Measurements from ENCODE around the gene SLC25A24. TPM values are rescaled to one million over a fixed set of nuclear protein-coding genes. Genes with fewer than 3 reads are reported as not detected.

SLC25A24 gene
- total and polyA plus RNA-seq, 10 of the 15 experiments (the other 5 are each of a cell fraction or from before 2014, with no cell fraction given), result 4.0 to 20.6 (median 14.2) TPM

GRCh38 chr1:108124023-108124422 lies 76.1 kb downstream of the SLC25A24 start:
- SMC1A ChIA-PET (ENCODE audit: uncharacterized antibody, unreplicated experiment), result interaction anchor here (0.9 to 9.9 kb wide), 15 partner anchors 9 to 520 kb away, joined by 3 to 461 read pairs (median 5); no protein-coding TSS in a partner anchor
- Histone ChIP-seq H3K27me3 (replicated peaks in 1 of 2; ENCODE audit: control insufficient read depth in 2 of 2, insufficient read depth in 2 of 2, low read length in 1 of 2) (peaks cover 0 to 3% of the 10 kb centered on the region in 2 experiments; a peak in 2 of 4 replicates), H3K4me3 (no peak overlapping the region), H3K79me2 (ENCODE audit: control insufficient read depth, insufficient read depth, low read length) (no peaks in the 10 kb centered on the region), H4K20me1 (ENCODE audit: control insufficient read depth, insufficient read depth) (no peaks in the 10 kb centered on the region; the same call in 1 of the 2 replicates), H3K9me3 (replicated peaks; ENCODE audit: control insufficient read depth, insufficient read depth, low read length) (no peaks in the 10 kb centered on the region), H2AFZ (ENCODE audit: control insufficient read depth, low read depth, low read length) (no peak overlapping the region), H3K27ac (ENCODE audit: control insufficient read depth, insufficient read depth) (no peak overlapping the region), H3K36me3 (ENCODE audit: control insufficient read depth in 2 of 2, insufficient read depth in 2 of 2, low read length in 1 of 2) (no peaks in the 10 kb centered on the region), H3K4me1 (ENCODE audit: control insufficient read depth, insufficient read depth, low read length) (no peaks in the 10 kb centered on the region), H3K4me2 (ENCODE audit: control insufficient read depth, insufficient read depth) (no peak overlapping the region), H3K9ac (ENCODE audit: control insufficient read depth, insufficient read depth, low read length) (no peak overlapping the region)
- POLR2A ChIA-PET, result interaction anchor here (0.6 kb wide), 1 partner anchor 114 kb away, joined by 3 read pairs; no protein-coding TSS in a partner anchor
- ATAC-seq (no peak), FAIRE-seq (no peak), DNase-seq (ENCODE audit: low read depth, low spot score) (no peak)
- intact Hi-C loops (cut with micrococcal nuclease; ENCODE audit: unreplicated experiment) (loop anchor here (2.0 to 10.0 kb wide), 3 partner anchors 159 to 849 kb away; partner anchors contain the start of gene VAV3), in situ Hi-C loops (cut with MboI) (no loop called here)
- TF ChIP-seq SMC3 (IDR thresholded peaks at IDR 0.05; ENCODE audit: borderline replicate concordance, low read length), result no peak
- no peak for TF ChIP-seq SUZ12 (IDR thresholded peaks at IDR 0.05; ENCODE audit: unreplicated experiment)
- TF ChIP-seq SIX5 (IDR thresholded peaks at IDR 0.05; ENCODE audit: low read depth, low read length, severe bottlenecking), result no peak
- TF ChIP-seq TCF12 (IDR thresholded peaks at IDR 0.05; ENCODE audit: low read depth, low read length), result no peak
- no peak for TF ChIP-seq SIN3A (IDR thresholded peaks at IDR 0.05; ENCODE audit: low read depth, low read length)
- TF ChIP-seq ZSCAN29 (IDR thresholded peaks at IDR 0.05), result no peak
- TF ChIP-seq RELA (IDR thresholded peaks at IDR 0.05; ENCODE audit: borderline replicate concordance, partially characterized antibody), result no peak
- no peak for TF ChIP-seq ZBTB33 (IDR thresholded peaks at IDR 0.05)
- TF ChIP-seq CTCF (IDR thresholded peaks at IDR 0.05 in 2 of 3, conservative IDR thresholded peaks at IDR 0.05 in 1 of 3; ENCODE audit: control insufficient read depth in 2 of 3, extremely low read depth in 1 of 3, insufficient read depth in 1 of 3, low read depth in 3 of 3, low read length in 3 of 3), result no peak
- TF ChIP-seq E2F8 (IDR thresholded peaks at IDR 0.05; ENCODE audit: low read depth, partially characterized antibody), result no peak
- TF ChIP-seq NFIC (IDR thresholded peaks at IDR 0.05; ENCODE audit: low read depth, low read length), result no peak
- TF ChIP-seq RELB (IDR thresholded peaks at IDR 0.05; ENCODE audit: low read depth), result no peak
- TF ChIP-seq FOS (IDR thresholded peaks at IDR 0.05; ENCODE audit: borderline replicate concordance, extremely low read depth, insufficient read length), result no peak
- TF ChIP-seq MXI1 (IDR thresholded peaks at IDR 0.05; ENCODE audit: low read depth, low read length), result no peak
- BruUV-seq (replicated peaks), result no TSS peak
- CTCF ChIA-PET, result interaction anchor here (0.8 to 8.5 kb wide), 18 partner anchors 10 to 595 kb away, joined by 3 to 568 read pairs (median 6); partner anchors contain the start of gene VAV3
- RAD21 ChIA-PET (ENCODE audit: unreplicated experiment), result interaction anchor here (1.0 to 8.7 kb wide), 5 partner anchors 27 to 341 kb away, joined by 3 to 425 read pairs (median 4); partner anchors contain the start of genes SLC25A24 and VAV3
- WGBS (ENCODE audit: insufficient coverage, insufficient replicate concordance, low lambda C conversion rate, missing lambda C conversion rate), result 24% methylated on average over 1 of the region's 1 CpG
